HG03103 (cell line): ENCODE measurements around the gene FGD4.

Experiments
- ATAC-seq: cut with Tn5 transposase; IDR thresholded peaks from one replicate; pipeline ENCODE4 v1.9.1; 2021; ENCODE audit warnings: low read depth; ENCODE audit not compliant: unreplicated experiment

The FGD4 gene

DNA sequence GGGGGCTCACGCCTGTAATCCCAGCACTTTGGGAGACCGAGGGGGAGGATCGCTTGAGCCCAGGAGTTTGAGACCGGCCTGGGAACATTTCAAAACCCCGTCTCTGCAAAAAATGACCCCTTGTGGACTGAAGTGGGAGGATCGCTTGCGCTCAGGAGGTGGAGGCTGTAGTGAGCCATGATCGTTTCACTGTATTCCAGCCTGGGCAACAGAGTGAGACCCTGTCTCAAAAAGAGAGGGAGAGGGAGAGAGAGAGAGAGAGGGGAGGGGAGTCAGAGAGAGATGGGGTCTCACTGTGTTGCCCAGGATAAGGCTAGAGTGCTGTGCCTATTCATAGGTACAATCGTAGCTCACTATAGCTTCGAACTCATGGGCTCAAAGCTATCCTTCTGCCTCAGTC lies 2.8 kb downstream of the FGD4 start:
- no peak for ATAC-seq

DNA sequence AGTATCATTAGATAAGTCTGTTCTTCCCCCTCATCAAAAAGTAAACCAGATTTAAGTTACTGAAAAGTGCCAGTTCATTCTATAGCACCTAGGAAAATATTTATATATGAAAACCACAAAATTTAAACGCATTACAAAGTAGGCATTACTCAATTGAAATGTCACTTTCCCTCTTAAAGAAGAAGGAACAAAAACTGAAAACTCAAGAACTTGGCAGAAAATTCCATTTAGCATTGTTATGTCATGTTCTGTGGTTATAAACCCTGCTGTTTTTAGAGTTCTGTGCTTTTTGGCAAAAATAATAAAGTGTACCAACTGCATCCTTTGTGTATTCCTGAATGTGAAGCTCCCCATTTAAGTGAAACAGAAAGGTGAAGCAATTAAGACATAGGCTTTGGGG lies 3.6 kb downstream of the FGD4 start:
- no peak for ATAC-seq

DNA sequence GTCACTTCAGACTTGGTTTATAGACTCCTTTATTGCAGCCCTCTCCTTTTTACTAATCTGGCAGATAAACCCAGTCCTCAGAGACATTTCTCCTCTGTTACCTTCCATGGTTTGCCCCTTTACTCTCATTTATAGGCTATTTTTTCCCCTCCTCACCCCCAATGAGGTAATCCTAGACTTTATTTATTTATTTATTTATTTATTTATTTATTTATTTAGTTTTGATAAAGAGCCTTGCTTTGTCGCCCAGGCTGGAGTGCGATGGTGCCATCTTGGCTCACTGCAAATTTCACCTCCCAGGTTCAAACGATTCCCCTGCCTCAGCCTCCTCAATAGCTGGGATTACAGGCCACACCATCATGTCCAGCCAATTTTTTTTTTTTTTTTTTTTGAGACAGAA lies 8.4 kb downstream of the FGD4 start:
- ATAC-seq: no peak

DNA sequence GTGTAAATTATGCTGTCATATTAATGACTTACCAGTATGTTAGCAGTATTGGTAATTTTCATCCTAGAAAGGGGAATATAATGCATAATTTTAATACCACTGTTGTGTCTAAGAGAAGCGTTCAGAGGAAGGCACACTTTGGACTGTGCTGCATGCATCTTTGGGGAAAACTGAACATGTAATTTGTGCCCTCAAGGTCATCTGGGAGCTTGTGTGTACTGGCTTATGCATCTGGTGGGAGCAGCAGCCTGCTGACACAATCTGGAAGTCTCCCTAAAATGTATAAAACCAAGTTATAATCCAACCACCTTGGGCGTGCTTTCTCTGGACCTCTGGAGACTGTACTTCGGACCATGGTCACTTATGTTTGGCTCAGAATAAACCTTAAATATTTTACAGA lies 14.1 kb downstream of the FGD4 start:
- no peak for ATAC-seq

DNA sequence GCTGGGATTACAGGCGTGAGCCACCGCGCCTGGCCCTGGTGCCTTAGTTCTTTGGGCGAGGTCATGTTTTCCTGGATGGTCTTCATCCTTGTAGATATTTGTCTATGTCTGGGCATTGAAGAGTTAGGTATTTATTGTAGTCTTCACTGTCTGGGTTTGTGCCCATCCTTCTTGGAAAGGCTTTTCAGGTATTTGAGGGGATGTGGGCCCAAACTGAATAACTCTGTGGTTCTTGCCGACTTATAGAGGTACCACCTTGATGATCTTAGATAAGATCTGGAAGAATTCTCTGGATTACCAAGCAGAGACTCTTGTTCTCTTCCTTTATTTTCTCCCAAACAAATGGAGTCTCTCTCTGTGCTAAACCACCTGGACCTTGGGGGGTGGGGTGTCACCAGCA lies 18.9 kb downstream of the FGD4 start:
- no peak for ATAC-seq

DNA sequence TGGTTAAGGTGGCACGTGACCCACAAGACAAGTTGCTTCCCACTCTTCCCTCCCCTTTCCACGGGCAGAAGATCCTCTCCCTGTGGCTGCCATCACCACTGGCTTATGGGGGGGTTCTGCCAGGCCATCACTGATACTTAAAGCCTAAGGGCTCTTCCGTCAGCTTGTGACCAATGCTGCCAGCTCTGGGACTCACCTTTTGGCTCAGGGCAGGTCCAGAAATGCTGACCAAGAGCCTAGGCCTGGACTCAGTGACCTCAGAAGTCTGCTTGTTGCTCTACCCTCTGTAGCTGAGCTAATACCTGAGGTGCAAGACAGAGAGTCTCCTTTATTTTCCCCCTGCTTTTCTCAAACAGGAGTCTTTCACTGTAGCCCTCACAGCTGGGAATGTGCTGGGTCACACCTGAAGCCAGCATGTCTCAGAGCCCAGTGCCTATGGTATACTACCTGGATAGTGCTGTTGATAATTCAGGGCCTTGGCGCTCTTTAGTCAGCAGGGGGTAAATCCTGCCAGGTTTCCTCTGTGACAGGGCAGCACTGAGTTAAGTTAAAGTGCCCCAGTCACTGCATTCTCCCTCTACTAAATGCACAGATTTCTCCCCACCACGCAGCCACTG lies 19.7 kb downstream of the FGD4 start:
- no peak for ATAC-seq

DNA sequence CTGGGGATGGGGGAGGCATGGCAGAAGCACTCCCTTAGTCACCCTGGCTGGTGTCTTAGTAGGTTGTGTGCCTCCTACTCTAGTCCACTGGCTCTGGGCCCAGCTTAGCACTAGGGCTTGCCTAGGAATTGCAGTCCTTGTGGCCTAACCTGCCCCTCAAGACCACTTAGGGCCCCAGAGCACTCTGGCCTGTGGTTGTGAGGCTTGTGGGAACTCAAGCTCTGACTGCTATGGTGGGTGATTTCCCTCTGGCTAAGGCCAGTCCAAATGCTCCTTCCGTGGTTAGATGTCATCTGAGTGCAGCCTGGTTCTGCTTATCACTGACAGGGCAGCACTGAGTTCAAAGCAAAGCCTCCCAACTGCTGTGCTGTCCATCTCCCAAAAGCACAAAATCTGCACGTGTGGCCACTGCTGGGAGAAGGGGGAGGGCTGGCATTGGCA lies 20.2 kb downstream of the FGD4 start:
- ATAC-seq: peak; percentile 61

DNA sequence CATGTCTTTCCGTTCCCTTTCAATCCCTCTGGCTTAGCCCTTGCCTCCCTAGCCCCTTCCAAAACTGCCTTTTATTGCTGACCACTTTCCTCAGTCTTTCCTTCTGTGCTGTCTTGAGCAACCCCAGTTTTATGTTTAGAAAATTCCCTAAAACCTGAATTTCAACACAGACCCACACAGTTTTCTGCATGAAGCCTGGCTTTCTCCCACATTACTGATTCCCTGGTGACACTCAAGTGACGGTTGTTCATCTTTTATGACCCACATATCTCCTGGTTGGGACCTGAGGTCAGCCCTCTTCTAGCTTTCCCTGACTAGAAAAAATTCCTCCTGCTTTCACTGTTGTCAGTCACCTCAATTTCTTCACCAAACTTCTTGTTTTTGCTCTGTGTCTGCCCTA lies 21.0 kb downstream of the FGD4 start:
- no peak for ATAC-seq

DNA sequence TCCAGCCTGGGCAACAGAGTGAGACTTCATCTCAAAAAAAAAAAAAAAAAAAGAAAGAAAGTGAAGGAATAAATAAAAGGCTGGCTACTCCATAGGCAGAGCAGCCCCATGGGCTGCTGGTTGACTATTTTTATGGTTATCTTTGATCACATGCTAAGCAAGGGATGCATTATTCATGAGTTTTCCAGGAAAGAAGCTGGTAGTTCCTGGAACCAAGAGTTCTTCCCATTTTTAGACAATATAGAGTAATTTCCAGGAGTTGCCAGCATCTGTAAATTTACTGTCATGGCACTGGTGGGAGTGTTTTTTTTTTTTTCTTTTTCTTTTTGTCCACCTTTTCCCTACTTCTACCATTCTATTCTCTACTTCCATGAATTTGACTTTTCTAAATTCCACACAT lies 24.2 kb downstream of the FGD4 start:
- ATAC-seq: no peak

DNA sequence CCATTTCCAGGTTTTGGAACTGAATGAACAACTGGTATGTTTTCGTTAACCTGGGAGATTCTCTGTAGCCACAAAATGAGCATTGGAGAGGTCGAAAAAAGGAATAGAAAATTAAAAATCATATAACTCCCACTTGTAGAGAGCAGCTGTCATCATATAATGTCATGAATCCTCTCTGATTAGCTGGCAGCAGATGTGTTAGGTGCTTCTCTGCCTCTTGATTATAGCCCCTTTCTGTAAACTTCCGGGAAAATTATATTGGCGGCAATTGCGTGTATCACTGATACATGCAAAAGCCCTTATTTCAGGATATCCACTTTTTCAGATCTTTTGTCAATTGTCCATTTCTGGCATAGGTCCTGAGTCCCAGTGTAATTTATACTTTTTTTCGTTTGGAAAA lies 31.7 kb downstream of the FGD4 start:
- ATAC-seq: no peak

DNA sequence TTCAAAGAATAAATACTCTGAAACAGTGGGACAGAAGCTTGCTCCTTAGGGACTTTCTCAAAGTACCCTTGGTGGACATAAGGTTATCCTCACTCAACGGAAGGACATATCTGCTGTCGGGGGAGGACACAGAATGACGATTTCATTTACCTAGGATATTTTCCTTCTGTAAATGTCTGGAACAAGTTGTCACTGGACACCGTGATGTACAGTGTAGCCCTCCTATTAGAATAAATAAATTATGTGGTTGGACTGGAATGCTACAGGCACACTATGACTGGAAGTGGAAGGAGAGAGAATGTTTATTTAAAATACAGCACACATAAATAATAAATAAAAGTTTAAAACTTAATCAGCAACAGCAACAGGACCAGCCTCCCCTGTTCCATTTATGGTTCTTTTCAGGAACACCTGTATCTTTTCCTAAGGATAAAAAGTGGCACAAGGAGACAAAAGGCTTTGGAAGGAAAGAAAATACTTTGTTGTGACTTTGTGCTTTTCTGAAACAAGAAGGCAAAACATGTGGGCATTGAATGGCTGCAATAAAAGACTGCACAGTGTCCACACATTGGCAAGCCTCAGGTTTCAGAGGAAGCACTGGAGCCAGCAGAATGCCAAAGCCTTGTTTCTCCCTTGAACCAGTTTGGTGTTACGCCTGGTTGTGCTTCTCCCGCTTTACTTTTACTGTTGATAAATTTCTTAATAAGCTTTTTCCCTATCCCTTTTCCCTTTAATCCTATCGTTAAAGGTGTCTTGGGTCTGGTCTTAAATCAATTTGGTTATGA lies 36.8 kb downstream of the FGD4 start:
- no peak for ATAC-seq

DNA sequence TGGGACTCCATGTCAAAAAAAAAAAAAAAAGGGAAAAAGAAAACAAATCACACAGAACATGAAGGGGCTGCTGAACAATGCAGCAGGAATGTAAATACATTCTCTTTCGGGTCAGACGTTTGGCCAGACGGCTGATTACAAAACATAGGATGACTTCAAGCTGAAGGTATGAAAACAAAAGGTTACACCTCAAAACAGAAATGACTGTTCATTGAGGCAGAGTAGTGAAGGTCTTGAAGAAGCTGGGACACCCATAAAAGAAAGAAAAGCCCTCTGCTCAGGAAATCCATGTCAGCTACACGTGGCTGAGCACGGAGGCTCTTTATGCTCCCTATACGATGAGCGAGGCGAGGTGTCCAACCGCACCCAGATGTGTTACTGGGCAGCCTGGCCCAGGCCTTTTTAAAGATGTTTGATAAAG lies 37.7 kb downstream of the FGD4 start:
- ATAC-seq: no peak

DNA sequence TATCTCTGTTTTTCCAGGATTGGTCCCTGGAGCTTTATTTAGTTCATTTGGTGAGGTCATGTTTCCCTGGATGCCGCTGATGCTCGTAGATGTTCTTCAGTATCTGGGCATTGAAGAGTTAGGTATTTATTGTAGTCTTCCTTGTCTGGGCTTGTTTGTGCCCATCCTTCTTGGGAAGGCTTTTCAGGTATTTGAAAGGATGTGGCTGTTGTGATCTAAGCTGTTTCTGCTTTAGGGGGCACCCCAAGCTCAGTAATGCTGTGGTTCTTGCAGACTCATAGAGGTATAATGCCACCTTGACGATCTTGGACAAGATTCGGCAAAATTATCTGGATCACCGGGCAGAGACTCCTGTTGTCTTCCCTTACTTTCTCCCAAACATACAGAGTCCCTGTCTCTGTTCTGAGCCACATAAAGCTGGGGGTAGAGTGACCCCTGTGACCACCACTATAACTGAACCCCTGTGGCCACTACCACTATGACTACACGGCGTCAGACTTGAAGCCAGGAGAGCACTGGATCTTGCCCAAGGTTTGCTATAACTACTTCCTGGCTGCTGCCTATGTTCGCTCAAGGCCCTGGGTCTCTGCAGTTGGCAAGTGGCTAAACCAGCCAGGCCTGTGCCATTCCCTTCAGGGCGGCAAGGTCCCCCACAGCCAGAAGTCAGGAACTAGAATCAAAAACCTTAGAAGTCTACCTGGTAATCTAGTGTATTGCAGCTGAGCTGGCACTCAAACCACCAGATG lies 40.9 kb downstream of the FGD4 start:
- ATAC-seq: no peak

DNA sequence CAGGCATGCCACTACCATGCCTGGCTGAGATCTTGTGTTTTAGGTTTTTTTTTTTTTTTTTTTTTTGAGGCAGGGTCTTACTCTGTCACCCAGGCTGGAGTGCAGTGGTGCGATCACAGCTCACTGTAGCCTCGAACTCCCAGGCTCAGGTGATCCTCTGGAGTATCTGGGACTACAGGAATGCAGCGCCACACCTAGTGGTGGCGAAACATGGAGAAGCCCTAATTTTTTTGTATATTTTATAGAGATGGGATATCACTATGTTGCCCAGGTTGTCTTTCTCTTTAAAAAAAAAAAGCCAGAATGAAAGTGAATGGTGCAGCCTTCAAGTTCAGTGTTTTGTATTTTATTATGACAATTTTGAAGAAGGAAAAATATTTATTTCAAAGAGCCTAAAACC lies 44.1 kb downstream of the FGD4 start:
- ATAC-seq: no peak

DNA sequence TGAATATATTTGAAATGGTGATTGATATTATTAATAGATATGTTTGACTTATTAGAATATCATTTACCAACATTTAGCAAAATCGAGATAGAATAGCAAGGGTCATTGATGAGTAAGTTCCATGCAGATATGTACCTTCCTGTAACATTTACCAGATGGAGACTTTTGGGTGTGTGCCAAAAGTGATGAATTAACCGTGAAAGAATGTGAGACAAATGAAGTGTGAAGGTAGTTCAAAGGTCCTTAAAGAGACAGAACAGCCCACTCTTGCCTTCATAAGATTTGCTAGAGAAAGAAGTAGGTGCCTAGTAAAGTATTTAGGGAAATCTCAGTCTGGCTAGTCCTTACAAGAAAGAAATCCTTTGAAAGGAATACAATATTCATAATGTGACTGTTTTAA lies 45.5 kb downstream of the FGD4 start:
- ATAC-seq: no peak

DNA sequence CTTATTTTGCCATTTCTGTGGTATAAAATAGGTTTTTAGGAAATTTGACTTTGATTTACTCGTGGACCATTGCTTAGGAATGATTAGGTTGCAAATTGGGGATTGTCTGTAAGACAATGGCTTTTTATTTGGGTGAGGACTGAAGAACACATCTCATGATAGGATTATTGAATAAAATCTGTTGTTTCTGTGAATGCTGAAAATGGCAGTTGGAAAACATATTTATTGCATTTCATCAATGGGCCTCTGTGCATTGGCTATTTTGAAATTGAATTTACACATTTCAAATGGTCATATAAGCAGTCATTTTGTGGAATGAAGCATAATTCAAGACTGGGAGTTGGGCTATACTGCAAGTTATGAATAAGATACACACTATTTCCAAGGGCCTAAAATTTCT lies 46.0 kb downstream of the FGD4 start:
- no peak for ATAC-seq

DNA sequence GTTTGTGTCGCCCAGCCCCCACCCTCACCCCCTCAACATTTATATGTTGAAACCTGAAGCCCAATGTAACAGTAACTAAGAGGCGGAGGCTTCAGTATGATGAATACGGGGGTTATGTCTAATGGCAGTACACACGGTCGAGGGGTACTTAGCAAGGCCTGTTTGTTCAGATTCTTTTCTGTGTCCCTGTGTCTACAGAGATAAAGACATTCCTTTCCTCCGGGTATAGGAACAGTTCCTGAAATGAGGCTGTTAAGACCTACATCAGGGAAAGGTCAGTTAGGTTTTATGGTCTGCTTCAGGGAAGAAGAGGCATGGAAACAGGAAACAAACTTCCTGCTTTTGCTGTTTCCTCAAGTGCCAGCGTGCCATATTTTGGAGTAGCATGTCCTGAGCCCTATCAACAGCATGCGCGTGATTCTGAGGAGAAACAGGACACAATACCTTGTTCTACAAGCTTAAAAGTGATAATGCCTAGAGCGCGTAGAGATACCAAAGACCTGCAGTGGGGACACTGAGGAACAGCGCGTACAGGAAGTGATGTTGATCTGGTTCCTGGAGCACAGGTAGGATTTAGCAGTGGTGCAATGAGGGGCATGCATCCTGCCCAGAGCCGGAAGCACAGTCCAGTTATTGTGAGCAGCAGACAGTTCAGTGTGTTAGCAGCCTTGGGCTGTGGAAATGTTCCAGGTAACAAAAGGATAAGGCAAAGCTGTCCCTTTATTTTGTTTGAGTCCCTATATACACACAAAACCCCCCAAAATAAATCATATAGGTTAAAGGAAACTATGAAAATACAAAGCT lies 47.2 kb downstream of the FGD4 start:
- no peak for ATAC-seq

DNA sequence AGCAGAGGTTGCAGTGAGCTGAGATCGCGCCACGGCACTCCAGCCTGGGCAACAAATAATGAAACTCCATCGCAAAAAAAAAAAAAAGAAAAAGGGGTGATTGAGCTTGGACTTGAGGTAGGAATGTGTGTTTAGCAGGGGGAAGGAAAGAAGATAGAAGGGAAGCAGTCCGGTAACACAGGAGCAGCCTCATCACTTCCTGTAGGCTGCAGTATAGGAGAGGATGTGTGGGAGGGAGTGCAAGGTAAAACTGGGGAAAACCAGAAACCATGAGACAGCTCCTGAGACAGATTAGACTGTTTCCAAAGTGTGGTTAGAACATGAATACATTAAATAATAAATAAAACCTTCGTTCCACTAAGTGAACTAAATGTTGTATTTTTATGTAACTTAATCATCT lies 49.2 kb downstream of the FGD4 start:
- no peak for ATAC-seq

DNA sequence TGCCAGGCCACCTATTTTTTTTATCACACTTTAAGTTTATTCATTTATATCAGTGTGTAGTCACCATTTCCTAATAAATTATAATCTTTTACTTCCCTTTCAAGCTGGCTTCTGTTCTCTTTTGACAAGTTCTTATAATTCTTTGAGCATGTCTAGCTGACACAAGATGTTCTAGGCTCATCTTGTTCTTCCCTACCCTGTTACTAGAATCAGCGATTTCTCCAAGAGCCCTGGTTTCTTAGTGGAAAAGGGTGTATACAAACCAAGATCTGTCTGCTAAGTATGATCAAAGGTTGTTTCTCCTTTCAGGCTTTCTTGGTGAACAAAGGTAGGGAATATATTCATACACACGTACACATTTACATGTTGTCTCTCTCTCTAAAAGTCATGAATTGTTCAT lies 51.0 kb downstream of the FGD4 start:
- no peak for ATAC-seq

DNA sequence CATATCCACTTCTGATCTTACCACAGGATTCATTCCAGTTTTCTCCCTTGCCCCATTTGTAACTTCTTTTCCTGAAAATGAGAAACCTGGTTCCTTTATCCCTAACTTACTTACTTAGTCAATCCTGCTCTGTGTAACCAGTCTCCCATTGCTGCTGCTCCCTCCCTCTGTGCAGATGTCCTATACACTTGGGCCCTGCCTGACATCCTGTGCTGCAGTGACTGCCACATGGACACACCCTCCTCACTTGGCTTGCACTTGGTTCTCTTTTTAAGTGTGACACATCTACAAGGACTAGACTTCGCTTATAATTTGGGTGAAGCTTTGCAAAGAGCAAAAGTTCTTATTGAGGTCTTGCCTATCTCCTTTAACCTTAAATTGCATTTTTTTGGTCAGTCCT lies 51.4 kb downstream of the FGD4 start:
- ATAC-seq: no peak

DNA sequence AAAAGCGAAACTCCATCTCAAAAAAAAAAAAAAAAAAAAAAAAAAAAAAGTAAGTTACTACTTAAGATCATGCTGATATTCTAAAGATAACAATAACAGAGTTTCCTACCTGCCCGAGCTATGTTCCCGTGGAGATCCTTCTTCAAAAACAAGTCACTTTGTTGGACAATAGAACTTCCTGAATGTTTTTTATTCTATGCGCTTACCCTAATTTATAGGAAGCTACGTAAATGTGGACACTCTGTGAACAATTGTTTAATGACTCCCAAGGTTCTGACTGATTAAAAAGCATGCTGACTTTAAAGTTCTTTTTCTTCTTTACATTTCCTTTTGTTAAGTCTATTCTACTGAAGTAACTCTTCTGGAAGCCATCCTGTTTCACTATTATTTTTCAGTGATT lies 52.5 kb downstream of the FGD4 start:
- ATAC-seq: no peak
